ENCODE data around the gene SREK1. TPM values are rescaled to one million over a fixed set of nuclear protein-coding genes. Genes with fewer than 3 reads are reported as not detected.

The SREK1 gene
- total and polyA plus RNA-seq, 2 of the 8 experiments (the other 6 are each of a cell fraction or from before 2014, with no cell fraction given), result 10.6 to 40.4 TPM

DNA sequence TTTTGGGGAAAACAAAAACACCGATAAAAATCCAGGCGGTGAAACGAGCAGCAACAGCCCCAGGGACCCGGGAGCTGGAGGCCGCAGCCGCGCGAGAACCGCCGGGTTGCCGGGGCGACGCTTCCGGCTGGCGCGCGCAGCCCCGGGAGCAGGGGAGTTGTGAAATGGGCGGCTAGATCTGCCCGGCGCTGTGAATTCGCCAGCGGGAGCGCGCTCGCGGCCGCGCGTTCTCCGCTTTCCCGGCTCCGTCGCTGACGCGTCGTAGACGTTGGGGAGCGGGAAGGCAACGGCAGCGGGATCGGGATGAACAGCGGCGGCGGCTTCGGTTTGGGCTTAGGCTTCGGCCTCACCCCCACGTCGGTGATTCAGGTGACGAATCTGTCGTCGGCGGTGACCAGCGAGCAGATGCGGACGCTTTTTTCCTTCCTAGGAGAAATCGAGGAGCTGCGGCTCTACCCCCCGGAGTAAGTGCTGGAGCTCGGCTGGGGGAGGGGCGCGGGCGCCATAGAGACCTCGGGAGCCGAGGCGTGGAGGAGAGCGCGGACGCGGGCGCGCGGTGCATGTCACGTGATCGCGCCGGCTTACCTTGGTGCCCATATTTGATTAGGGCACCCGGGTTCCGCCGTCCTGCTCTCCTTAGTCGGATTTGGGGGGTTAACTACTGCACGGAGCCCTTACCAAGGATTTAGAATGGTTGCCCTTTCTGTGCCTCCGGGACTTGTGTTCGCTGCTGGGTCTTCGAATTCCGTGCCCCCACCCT lies at the start of gene SREK1 (continued):
- TF ChIP-seq SRF (IDR thresholded peaks at IDR 0.05; ENCODE audit: low read depth, low read length), result no peak
- peak; percentile 10; the same call in 1 of the 2 replicates for TF ChIP-seq KDM5A (IDR thresholded peaks at IDR 0.05; ENCODE audit: low read length)
- TF ChIP-seq RXRA (IDR thresholded peaks at IDR 0.05; ENCODE audit: insufficient read depth, low read depth, low read length), result no peak
- TF ChIP-seq RNF2 (IDR thresholded peaks at IDR 0.05; ENCODE audit: borderline replicate concordance, low read depth, low read length, missing control alignments, poor library complexity, severe bottlenecking), result no peak
- peak; percentile 62 for TF ChIP-seq SP2 (IDR thresholded peaks at IDR 0.05; ENCODE audit: low read length)
- TF ChIP-seq TBP (IDR thresholded peaks at IDR 0.05; ENCODE audit: low read depth, low read length), result peak; percentile 84
- TF ChIP-seq, protein P1, sequence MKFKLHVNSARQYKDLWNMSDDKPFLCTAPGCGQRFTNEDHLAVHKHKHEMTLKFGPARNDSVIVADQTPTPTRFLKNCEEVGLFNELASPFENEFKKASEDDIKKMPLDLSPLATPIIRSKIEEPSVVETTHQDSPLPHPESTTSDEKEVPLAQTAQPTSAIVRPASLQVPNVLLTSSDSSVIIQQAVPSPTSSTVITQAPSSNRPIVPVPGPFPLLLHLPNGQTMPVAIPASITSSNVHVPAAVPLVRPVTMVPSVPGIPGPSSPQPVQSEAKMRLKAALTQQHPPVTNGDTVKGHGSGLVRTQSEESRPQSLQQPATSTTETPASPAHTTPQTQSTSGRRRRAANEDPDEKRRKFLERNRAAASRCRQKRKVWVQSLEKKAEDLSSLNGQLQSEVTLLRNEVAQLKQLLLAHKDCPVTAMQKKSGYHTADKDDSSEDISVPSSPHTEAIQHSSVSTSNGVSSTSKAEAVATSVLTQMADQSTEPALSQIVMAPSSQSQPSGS (IDR thresholded peaks at IDR 0.05; ENCODE audit: low read length), result peak; percentile 76; the same call in 1 of the 2 replicates
- TF ChIP-seq NANOG (IDR thresholded peaks at IDR 0.05; ENCODE audit: insufficient read depth, low read depth, low read length, poor library complexity, severe bottlenecking), result peak; percentile 27
- no peak for TF ChIP-seq POU5F1 (IDR thresholded peaks at IDR 0.05; ENCODE audit: low read depth, low read length)
